Measurements from ENCODE around the gene IRF9. TPM values are rescaled to one million over a fixed set of nuclear protein-coding genes. Genes with fewer than 3 reads are reported as not detected.
A peak's percentile ranks its signal among the peaks of the same experiment; 100 is the strongest.

Gene IRF9
- total RNA-seq, 1 donor from 2014 or later, result 24.0 TPM

DNA sequence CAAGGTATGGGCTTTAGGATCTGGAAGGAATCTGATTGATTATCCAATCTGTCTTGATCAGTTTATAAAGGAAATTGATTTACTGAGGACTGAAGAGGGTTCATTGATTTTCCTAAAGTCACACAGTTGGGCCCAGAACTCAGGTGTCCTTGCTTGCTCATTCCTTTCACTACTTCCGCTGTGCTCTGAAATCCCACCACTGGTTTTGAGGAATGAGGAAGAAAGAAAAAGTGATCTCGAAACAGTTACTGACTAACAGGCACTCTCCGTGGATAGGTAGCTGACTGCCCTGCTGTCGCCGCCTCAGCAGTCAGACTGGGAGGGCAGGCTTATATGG, 30.7 kb upstream of the IRF9 start, which contains the start of gene FITM1:
Gene FITM1 (plus strand): TSS at position 280 of the 337 bp plus-strand sequence. CDS start 905 bp downstream, outside the sequence.
- intact Hi-C loops (cut with DNase I), result no loop called here
- ATAC-seq (ENCODE audit: poor library complexity), result no peak

GRCh38 chr14:24130717-24131548, 30.1 kb upstream of the IRF9 start:
- peak; percentile 73 for ATAC-seq (ENCODE audit: poor library complexity)
- peak; percentile 85 for DNase-seq
- intact Hi-C loops (cut with DNase I), result no loop called here

More for the DNA sequence above, 30.7 kb upstream of the IRF9 start, which contains the start of gene FITM1:
- DNase-seq, result no peak

DNA sequence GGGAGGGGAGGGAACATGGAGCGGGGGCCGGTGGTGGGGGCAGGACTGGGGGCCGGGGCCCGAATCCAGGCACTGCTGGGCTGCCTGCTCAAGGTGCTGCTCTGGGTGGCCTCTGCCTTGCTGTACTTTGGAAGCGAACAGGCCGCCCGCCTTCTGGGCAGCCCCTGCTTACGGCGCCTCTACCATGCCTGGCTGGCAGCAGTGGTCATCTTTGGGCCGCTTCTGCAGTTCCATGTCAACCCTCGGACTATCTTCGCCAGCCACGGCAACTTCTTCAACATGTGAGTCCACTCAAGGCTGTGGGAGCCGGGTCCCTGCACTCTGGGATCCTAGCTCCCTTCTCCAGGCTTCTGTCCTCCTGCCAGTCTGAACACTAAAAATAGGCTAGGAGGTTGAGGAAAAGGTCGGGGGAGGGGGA, 29.5 kb upstream of the IRF9 start:
- ATAC-seq (ENCODE audit: poor library complexity) (peak; percentile 56), DNase-seq (peak; percentile 50)
- intact Hi-C loops (cut with DNase I), result no loop called here

DNA sequence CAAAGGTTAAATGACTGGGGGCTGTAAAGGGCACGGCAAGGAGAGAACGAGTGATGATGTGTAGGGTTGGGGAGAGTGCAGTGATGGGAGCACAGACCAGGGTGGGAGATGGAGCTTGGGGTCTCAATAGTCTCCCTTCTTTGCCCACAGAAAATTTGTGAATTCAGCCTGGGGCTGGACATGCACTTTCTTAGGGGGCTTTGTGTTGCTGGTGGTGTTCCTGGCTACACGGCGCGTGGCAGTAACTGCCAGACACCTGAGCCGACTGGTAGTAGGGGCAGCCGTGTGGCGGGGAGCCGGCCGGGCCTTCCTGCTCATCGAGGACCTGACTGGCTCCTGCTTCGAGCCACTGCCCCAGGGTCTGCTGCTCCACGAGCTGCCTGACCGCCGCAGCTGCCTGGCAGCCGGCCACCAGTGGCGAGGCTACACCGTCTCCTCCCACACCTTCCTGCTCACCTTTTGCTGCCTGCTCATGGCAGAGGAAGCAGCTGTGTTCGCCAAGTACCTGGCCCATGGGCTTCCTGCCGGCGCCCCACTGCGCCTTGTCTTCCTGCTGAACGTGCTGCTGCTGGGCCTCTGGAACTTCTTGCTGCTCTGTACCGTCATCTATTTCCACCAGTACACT, 28.9 kb upstream of the IRF9 start:
- peak; percentile 58 for DNase-seq
- peak; percentile 3 for ATAC-seq (ENCODE audit: poor library complexity)
- intact Hi-C loops (cut with DNase I), result no loop called here

GRCh38 chr14:24132976-24133375, 28.1 kb upstream of the IRF9 start:
- intact Hi-C loops (cut with DNase I), result no loop called here
- no peak for ATAC-seq (ENCODE audit: poor library complexity)
- no peak for DNase-seq

GRCh38 chr14:24133735-24134134, 27.3 kb upstream of the IRF9 start:
- no peak for ATAC-seq (ENCODE audit: poor library complexity)
- intact Hi-C loops (cut with DNase I), result no loop called here

DNA sequence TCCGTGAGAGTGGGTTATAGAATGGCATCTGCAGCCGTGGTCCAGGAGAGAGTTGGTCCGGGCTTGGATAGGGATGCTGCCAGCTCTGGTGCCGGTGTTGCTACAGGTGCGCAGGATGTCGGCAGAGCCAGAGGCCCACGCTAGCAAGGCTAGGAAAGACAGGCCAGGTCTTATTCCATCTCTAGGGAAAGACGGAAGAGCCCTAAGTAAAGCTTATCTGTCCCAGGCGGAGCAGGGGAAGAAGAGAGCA, 25.6 kb upstream of the IRF9 start:
- DNase-seq (no peak), ATAC-seq (ENCODE audit: poor library complexity) (no peak)
- intact Hi-C loops (cut with DNase I), result no loop called here

More at GRCh38 chr14:24133735-24134134, 27.3 kb upstream of the IRF9 start:
- DNase-seq, result no peak

GRCh38 chr14:24135834-24136683, 25.0 kb upstream of the IRF9 start, which contains the start of gene PSME1:
Gene PSME1 (plus strand): TSS chr14:24136194. CDS start chr14:24136263, 69 bp downstream.
- intact Hi-C loops (cut with DNase I), result no loop called here
- ATAC-seq (ENCODE audit: poor library complexity) (peak; percentile 91), DNase-seq (peak; percentile 96)

DNA sequence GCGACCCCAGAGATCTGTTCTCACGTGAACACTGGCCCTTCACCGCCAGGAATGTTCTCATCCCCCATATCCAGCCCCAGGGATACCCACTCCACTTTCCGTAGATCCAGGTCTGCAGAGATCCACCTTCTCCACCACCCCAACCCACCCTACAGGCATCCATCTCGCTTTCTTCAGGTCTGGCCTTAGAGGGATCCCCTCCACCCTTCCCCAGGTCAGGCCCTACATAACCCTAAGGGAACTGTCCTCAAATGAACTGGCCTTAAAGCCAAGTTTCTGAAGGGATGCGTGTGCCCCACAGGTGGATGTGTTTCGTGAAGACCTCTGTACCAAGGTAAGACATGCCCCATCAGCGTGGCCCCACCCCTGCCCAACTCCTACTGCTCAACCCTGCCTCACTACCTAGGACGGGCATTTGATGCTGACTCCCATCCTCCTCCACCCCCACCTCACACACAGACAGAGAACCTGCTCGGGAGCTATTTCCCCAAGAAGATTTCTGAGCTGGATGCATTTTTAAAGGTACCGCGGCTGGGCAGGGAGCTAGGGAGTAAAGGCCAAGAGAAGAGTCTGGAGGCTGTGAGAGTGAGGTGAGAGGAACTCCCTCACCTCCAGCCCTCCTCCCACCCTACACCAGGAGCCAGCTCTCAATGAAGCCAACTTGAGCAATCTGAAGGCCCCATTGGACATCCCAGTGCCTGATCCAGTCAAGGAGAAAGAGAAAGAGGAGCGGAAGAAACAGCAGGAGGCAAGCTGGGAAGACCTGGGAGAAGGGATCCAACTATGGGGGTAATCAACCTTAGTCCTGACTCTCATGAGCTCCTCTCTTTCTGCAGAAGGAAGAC, 24.2 kb upstream of the IRF9 start:
- DNase-seq (no peak), ATAC-seq (ENCODE audit: poor library complexity) (no peak)
- intact Hi-C loops (cut with DNase I), result no loop called here

DNA sequence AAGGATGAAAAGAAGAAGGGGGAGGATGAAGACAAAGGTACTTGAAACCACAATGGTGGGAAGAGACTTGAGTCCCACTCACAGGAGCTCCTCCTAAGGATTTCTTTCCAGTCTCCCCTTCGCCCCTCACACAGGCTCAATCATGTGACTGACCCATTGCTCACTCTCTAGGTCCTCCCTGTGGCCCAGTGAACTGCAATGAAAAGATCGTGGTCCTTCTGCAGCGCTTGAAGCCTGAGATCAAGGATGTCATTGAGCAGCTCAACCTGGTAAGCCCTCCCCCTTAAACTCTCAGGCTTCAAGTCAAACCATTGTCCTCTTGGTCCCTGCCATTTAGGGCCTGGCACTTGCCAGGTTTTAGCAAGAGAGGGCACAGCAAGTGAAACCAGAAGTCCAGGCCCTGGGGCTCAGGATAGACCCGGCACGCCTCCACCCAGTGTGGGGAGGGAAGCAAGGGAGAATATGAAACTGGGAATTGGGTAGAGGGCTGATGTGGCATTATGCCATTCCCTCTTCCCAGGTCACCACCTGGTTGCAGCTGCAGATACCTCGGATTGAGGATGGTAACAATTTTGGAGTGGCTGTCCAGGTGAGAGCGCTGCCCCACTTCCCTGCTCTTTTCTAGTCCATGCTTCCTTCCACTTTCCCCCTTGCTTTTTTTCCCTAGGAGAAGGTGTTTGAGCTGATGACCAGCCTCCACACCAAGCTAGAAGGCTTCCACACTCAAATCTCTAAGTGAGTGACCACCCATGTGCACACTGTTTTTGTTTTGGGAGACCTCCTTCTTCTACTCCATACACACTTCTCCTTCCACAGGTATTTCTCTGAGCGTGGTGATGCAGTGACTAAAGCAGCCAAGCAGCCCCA, 23.3 kb upstream of the IRF9 start:
- ATAC-seq (ENCODE audit: poor library complexity), result no peak
- intact Hi-C loops (cut with DNase I), result no loop called here
- DNase-seq, result no peak

- ATAC-seq (ENCODE audit: poor library complexity) (no peak), DNase-seq (no peak)
- intact Hi-C loops (cut with DNase I), result no loop called here
Observed at GRCh38 chr14:24138396-24139271, 22.4 kb upstream of the IRF9 start.

- no peak for DNase-seq
- ATAC-seq (ENCODE audit: poor library complexity), result no peak
- intact Hi-C loops (cut with DNase I), result no loop called here
Observed at GRCh38 chr14:24139272-24139934, 21.7 kb upstream of the IRF9 start.

GRCh38 chr14:24141097-24141880, 19.8 kb upstream of the IRF9 start, which contains the start of gene EMC9:
Gene EMC9 (minus strand): TSS chr14:24141591. CDS start chr14:24141304, 287 bp downstream.
- peak; percentile 95 for ATAC-seq (ENCODE audit: poor library complexity)
- DNase-seq, result peak; percentile 100
- intact Hi-C loops (cut with DNase I), result no loop called here

DNA sequence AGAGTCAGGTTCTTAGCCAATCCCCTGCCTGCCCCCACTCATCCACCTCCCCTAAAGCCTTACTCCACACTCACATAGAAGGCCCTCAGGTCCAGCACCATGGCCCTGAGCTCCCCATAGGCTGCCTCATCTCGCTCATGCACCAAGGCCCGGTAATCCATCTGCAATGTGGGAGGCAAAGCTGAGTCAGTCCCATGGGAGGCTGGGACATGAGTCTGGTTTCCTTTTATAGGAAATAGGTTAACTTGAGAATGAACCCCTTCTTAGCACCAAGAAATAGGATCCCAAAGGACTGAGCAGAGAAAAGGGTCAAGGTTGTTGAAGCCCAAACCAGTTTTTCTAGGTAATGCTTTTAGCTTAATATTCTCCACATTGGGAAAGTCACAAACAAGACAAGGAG, 17.6 kb upstream of the IRF9 start:
- intact Hi-C loops (cut with DNase I), result no loop called here
- no peak for DNase-seq
- no peak for ATAC-seq (ENCODE audit: poor library complexity)

DNA sequence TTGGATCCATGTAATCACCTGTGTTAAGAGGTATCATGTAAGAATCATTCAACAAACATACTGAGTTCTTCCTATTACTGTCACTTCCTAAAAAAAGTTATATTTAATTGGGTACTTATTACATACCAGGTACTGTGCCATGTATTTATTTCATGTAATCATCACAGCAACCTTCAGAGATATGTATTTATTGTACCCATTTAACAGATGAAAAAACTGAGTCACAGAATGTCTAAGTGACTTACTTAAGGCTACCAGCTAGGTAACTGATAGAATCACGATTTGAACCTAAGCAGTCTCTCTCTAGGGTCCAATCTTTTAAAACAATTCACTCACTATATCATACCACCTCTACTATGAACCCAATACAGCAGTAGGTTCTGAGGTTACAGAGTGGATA, 16.6 kb upstream of the IRF9 start:
- no peak for DNase-seq
- intact Hi-C loops (cut with DNase I), result no loop called here
- ATAC-seq (ENCODE audit: poor library complexity), result no peak
